Hepatocyte (in vitro differentiated cells): ENCODE measurements around the gene TRPM5.

Experiments used
- CTCF ChIP-seq: fragments of 200-600 bp; sonication (generic); IDR thresholded peaks from 2 replicates; pipeline ENCODE4 v1.5.1; 2016; ENCODE audit warnings: antibody characterized with exemption, mild to moderate bottlenecking; ENCODE audit not compliant: poor library complexity
- EZH2 ChIP-seq: fragments of 200-600 bp; sonication (generic); IDR thresholded peaks from 2 replicates; pipeline ENCODE4 v1.6.1; 2016; ENCODE audit warnings: antibody characterized with exemption, mild to moderate bottlenecking, borderline replicate concordance
- EZH2phosphoT487 ChIP-seq: fragments of 200-600 bp; sonication (generic); IDR thresholded peaks from one replicate; pipeline ENCODE4 v1.6.1; 2018; ENCODE audit warnings: antibody characterized with exemption, mild to moderate bottlenecking, low read depth, moderate library complexity; ENCODE audit not compliant: unreplicated experiment, severe bottlenecking

GRCh38 chr11:2471804-2472096, 27.4 kb upstream of the TRPM5 start:
- TF ChIP-seq CTCF = no peak
- no peak for TF ChIP-seq EZH2
- no peak for TF ChIP-seq EZH2phosphoT487
